ENCODE data around the gene ARVCF. TPM values are rescaled to one million over a fixed set of nuclear protein-coding genes. Genes with fewer than 3 reads are reported as not detected.

ARVCF gene
- total and polyA plus RNA-seq, 9 of the 15 experiments (the other 6 are each of a cell fraction or from before 2014, with no cell fraction given): 0.03 to 97.4 (median 15.6) TPM

- peak; percentile 32; the same call in 1 of the 2 replicates for TF ChIP-seq SMAD4 (CRISPR knock-in tag; conservative IDR thresholded peaks at IDR 0.05)
- TF ChIP-seq TEAD2 (tag; IDR thresholded peaks at IDR 0.05): no peak
- TF ChIP-seq CBFA2T3 (IDR thresholded peaks at IDR 0.05): peak; percentile 10; the same call in 1 of the 2 replicates
- TF ChIP-seq CTCF (IDR thresholded peaks at IDR 0.05 in 2 of 3, conservative IDR thresholded peaks at IDR 0.05 in 1 of 3; ENCODE audit: insufficient read depth in 2 of 3, low read depth in 1 of 3, low read length in 3 of 3): peak; percentile 84 to 97 (median 86)
- TF ChIP-seq ZNF518B (CRISPR knock-in tag; IDR thresholded peaks at IDR 0.05): no peak
- no peak for TF ChIP-seq ETS1 (conservative IDR thresholded peaks at IDR 0.05; ENCODE audit: control insufficient read depth, low read depth, low read length)
- TF ChIP-seq MLX (CRISPR knock-in tag; conservative IDR thresholded peaks at IDR 0.05): 0 out of 4 replicates have a peak, but pooled peaks of 1 of the 2 experiments have one; percentile 33
- TF ChIP-seq NFIX (CRISPR knock-in tag; IDR thresholded peaks at IDR 0.05; ENCODE audit: low read depth): peak; percentile 59
- TF ChIP-seq PHF8 (IDR thresholded peaks at IDR 0.05; ENCODE audit: borderline replicate concordance, low read length): no peak
Observed at GRCh38 chr22:19965771-19966709, 50.6 kb downstream of the ARVCF start (continued).

Measured in K562 (cell line).